MCF 10A (cell line): ENCODE measurements around the gene VSIG10L2. TPM values are rescaled to one million over a fixed set of nuclear protein-coding genes. Genes with fewer than 3 reads are reported as not detected.

Experiments
- BruUV-seq: library from RNA; stranded (reverse); fragments of 400-500 nt; replicated peaks from 2 replicates; lab custom pipeline; 2021; lab: Mats Ljungman, UMichigan
- CTCF ChIA-PET: fragments of 300-600 bp; sonication (Branson Sonifier 250); formaldehyde crosslinking; extraction: SDS; loops from one replicate; lab custom pipeline; 2021; ENCODE audit warnings: antibody characterized with exemption, inconsistent platforms; lab: Yijun Ruan, JAX
- POLR2A ChIA-PET: fragments of 300-600, 350-650 bp; sonication (Branson Sonifier 250); formaldehyde crosslinking; extraction: SDS; loops from one replicate; lab custom pipeline; 2020; ENCODE audit warnings: antibody characterized with exemption, inconsistent platforms; lab: Yijun Ruan, JAX
- DNase-seq: peaks from one replicate; pipeline ENCODE4 v3.0.0-alpha.2; 2018; ENCODE audit not compliant: unreplicated experiment
- H3K27ac Mint-ChIP-seq: one replicate; pipeline ENCODE4 v1.8.0; 2022; ENCODE audit warnings: mild to moderate bottlenecking, low read depth, mixed read lengths; ENCODE audit not compliant: unreplicated experiment
- H3K27me3 Mint-ChIP-seq: one replicate; pipeline ENCODE4 v1.8.0; 2022; ENCODE audit warnings: mixed read lengths; ENCODE audit not compliant: insufficient read depth, unreplicated experiment
- H3K36me3 Mint-ChIP-seq: one replicate; pipeline ENCODE4 v1.8.0; 2022; ENCODE audit warnings: mild to moderate bottlenecking, moderate library complexity, mixed read lengths; ENCODE audit not compliant: insufficient read depth, unreplicated experiment
- H3K4me1 Mint-ChIP-seq: one replicate; pipeline ENCODE4 v1.8.0; 2022; ENCODE audit warnings: mixed read lengths; ENCODE audit not compliant: insufficient read depth, unreplicated experiment
- H3K4me3 Mint-ChIP-seq: one replicate; pipeline ENCODE4 v1.8.0; 2022; ENCODE audit warnings: mild to moderate bottlenecking, moderate library complexity, mixed read lengths; ENCODE audit not compliant: unreplicated experiment
- H3K9me3 Mint-ChIP-seq: one replicate; pipeline ENCODE4 v1.8.0; 2022; ENCODE audit warnings: mixed read lengths; ENCODE audit not compliant: unreplicated experiment
- CTCF ChIP-seq: fragments of 200-600 bp; IDR thresholded peaks from one replicate; pipeline ENCODE4 v1.8.0; 2022; ENCODE audit warnings: antibody characterized with exemption, mild to moderate bottlenecking; ENCODE audit not compliant: unreplicated experiment
- intact Hi-C: fragments of 100-400 bp; cut with micrococcal nuclease; formaldehyde crosslinking; loops from 2 replicates; pipeline ENCODE4 v1.14.1; 2022
- total RNA-seq: library from RNA; stranded (reverse); gene quantifications from 2 replicates; pipeline ENCODE4 v1.2.3, GENCODE V29; 2022

Gene VSIG10L2
- total RNA-seq, 1 experiment from 2014 or later = not detected

DNA sequence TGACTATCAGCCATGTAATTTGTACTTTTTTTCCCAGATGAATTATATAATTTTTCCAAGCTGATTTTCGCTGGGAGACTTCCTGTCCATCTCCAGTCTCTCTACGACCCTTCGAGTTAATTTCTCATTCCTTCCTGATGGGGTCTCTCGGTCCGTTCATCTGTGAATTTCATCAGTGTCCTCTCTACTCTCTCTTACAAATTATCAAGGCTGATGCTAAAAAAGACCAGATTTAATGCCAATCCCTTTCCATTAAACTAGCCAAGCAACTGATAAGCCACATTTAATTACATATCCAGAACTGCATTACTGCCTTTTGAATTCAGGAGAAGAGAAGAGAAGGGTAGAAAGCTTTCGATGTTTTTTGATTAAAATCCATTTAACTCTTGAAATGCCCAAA, 25.8 kb downstream of the VSIG10L2 start:
- Mint-ChIP-seq H3K36me3 (no peaks in the 10 kb centered on the region), H3K27me3 (no peaks in the 10 kb centered on the region), H3K4me3 (no peak overlapping the region), H3K9me3 (no peaks in the 10 kb centered on the region), H3K4me1 (peaks cover 8% of the 10 kb centered on the region), H3K27ac (no peak overlapping the region)
- BruUV-seq = no TSS peak
- TF ChIP-seq CTCF = no peak
- intact Hi-C loops = no loop called here
- POLR2A ChIA-PET = interaction anchor here (1.3 to 2.1 kb wide), 2 partner anchors 12 to 18 kb away, joined by 3 to 5 read pairs; no protein-coding TSS in a partner anchor
- no peak for DNase-seq
- CTCF ChIA-PET = interaction anchor here (1.4 kb wide), 1 partner anchor 29 kb away, joined by 4 read pairs; no protein-coding TSS in a partner anchor

DNA sequence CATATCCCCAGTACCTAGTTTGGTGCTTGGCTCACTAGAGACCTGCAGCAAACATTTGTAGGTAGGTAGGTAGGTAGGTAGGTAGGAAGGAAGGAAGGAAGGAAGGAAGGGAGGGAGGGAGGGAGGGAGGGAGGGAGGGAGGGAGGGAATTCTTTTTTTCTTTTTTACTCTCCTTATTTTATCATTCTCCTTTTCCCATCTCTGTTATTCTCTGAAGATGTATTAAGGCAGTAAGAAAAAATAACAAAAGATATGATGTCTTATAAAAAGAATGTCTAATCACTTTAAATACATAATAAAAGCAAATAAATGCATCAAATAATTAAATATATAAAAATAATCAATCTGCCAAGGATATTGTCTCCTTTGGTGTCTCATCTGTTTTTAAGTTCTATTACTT, 28.4 kb downstream of the VSIG10L2 start:
- no peak for DNase-seq
- H3K4me3 Mint-ChIP-seq = no peak overlapping the region
- ChIA-PET CTCF (no interaction called here), POLR2A (no interaction called here)
- H3K4me1 Mint-ChIP-seq = no peaks in the 10 kb centered on the region
- no TSS peak for BruUV-seq
- no peaks in the 10 kb centered on the region for H3K36me3 Mint-ChIP-seq
- H3K27ac Mint-ChIP-seq = no peak overlapping the region
- no peaks in the 10 kb centered on the region for H3K9me3 Mint-ChIP-seq
- TF ChIP-seq CTCF = no peak
- intact Hi-C loops = no loop called here
- no peaks in the 10 kb centered on the region for H3K27me3 Mint-ChIP-seq

GRCh38 chr11:125975634-125976033, 29.8 kb downstream of the VSIG10L2 start:
- H3K27me3 Mint-ChIP-seq = no peaks in the 10 kb centered on the region
- BruUV-seq = no TSS peak
- no peaks in the 10 kb centered on the region for H3K4me1 Mint-ChIP-seq
- no peak for TF ChIP-seq CTCF
- no peak overlapping the region for H3K27ac Mint-ChIP-seq
- H3K9me3 Mint-ChIP-seq = no peaks in the 10 kb centered on the region
- H3K36me3 Mint-ChIP-seq = no peaks in the 10 kb centered on the region
- CTCF ChIA-PET = interaction anchor here (0.6 to 1.6 kb wide), 3 partner anchors 9 to 120 kb away, joined by 3 read pairs; no protein-coding TSS in a partner anchor
- POLR2A ChIA-PET = interaction anchor here (0.9 to 2.5 kb wide), 6 partner anchors 10 to 64 kb away, joined by 3 to 8 read pairs (median 5); no protein-coding TSS in a partner anchor
- H3K4me3 Mint-ChIP-seq = no peak overlapping the region
- DNase-seq = no peak
- intact Hi-C loops = no loop called here

DNA sequence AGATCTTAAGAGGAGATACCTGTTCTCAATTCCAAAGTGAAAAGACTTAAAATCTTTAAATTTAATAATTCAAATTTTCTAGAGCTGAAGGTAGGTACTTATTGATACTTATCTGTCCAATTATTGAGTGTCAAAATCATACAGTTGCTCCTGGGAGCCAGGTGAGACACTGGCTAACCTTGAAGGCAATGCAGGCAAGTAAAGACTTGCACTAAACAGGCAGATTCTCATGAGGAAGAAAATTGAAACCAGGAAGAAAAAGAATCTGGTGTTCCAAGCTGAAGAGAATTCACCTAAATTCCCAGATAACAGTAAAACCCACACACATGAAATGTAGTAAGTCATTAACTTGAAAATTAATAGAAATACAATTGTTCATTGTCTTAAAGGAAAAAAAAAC, 30.3 kb downstream of the VSIG10L2 start:
- TF ChIP-seq CTCF = no peak
- no peak overlapping the region for H3K4me3 Mint-ChIP-seq
- intact Hi-C loops = no loop called here
- H3K4me1 Mint-ChIP-seq = no peaks in the 10 kb centered on the region
- peak; percentile 20 for DNase-seq
- ChIA-PET POLR2A (interaction anchor here (0.9 to 2.5 kb wide), 8 partner anchors 8 to 63 kb away, joined by 3 to 14 read pairs (median 5); no protein-coding TSS in a partner anchor), CTCF (interaction anchor here (0.6 to 1.6 kb wide), 6 partner anchors 9 to 217 kb away, joined by 3 read pairs; no protein-coding TSS in a partner anchor)
- no TSS peak for BruUV-seq
- H3K36me3 Mint-ChIP-seq = no peaks in the 10 kb centered on the region
- no peak overlapping the region for H3K27ac Mint-ChIP-seq
- no peaks in the 10 kb centered on the region for H3K9me3 Mint-ChIP-seq
- no peaks in the 10 kb centered on the region for H3K27me3 Mint-ChIP-seq
